A549 (cell line): ENCODE results near the gene ECHDC1.

Experiments
- FOXS1 ChIP-seq: fragments of 250-450 bp; sonication (Bioruptor Pico); IDR thresholded peaks from 2 replicates; pipeline ENCODE4 v1.5.0; 2020; ENCODE audit warnings: mild to moderate bottlenecking, moderate library complexity
- MAX ChIP-seq: IDR thresholded peaks from 2 replicates; pipeline ENCODE4 v1.6.1; 2012

- TF ChIP-seq FOXS1 (CRISPR knock-in tag) (no peak), MAX (no peak)
These were observed 45.8 kb downstream of the ECHDC1 start for GRCh38 chr6:127297502-127298070.
